ENCODE measurements around the gene CNTNAP1.
A peak's percentile ranks its signal among the peaks of the same experiment; 100 is the strongest.

The CNTNAP1 gene

GRCh38 chr17:42743595-42744282 lies 61.4 kb downstream of the CNTNAP1 start:
- no peak for DNase-seq

GRCh38 chr17:42744283-42744805 lies 62.0 kb downstream of the CNTNAP1 start:
- peak; percentile 59 for DNase-seq

DNA sequence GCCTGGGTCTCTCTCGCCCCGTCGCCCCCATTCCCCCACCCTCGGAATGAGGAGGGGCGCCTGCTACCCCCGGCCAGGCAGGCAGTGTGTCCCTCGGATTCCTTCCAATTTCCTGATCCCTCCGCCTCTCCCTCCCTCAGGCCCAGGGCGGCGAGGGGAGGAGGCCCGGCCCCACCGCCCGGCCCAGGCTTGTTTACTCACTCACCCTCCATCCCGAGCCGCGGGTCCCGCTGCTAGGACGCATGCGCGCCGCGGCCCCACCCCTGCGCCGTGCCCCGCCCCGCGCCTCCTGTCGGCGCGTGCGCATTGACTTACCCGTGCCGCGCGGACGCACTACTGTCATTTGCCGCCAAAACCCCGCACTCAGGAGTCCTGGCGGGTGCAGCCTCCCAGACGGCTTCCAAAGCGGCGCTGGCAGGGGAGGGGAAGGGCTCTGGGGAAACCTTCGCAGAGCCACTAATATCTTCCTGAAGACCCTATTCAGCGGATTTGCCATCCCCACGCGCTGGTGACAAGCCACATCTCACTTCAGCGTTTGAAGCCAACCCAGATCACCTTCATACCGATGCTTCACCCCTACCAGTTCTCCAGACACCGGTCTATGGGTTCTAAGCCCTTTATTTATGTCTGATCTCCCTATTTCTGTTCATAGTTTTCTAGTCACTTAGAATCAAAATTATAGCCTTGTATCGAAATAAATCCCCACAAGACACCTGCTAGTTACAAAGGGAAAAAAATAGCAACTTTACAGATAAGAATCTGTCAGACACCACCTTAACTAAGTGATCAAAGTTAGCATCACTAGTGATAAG lies 62.7 kb downstream of the CNTNAP1 start, which contains the start of gene EZH1:
EZH1 (minus strand) TSS at position 235 of the 812 bp plus-strand sequence. CDS start 16,099 bp downstream, outside the sequence.
- peak; percentile 72 for DNase-seq

- DNase-seq: no peak
Observed at GRCh38 chr17:42748202-42748907, 66.0 kb downstream of the CNTNAP1 start.

DNA sequence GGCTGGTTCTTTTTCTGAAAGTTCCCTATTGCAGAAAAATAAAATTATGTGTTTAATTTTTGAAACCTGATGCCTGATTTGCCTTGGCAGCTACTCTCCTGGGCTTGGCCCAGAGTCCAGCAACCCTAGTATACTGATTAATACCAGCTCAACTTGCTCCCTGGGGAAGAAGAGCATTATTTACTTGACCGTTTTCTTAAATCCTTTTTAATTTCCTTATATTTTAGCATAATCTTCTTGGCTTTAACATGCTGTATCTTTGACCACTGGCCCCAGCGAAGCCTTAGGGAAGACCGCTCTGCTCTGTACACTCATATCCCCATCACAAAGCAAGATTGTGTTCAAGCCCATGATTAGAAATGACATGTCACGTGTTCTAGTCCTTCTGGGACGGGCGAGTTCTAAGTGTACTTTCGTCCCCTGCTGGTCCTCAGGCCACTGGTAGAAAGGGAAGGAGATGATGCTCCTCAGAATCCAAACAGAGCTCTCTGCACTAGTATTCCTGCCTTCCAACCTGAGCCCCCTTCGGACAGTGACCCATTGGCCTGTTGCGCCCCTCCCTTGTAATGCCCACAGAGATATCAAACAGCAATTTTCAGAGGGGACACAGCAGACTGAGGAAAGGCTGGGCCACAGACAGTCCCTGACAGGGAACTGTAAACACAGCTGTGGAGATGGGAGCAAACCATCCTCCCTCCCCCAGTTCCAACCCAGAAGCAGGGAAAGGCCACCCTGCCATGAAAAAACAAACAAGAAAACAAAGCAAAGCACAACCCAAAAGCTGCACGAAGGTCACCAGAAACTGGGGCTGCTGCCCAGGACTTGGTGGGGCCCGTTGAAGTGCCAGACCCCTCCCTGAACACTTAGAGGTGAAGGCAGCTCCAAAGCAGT lies 66.8 kb downstream of the CNTNAP1 start:
- DNase-seq: no peak

Measured in GOT3 (cell line).